Measurements from ENCODE around the gene POGLUT2. TPM values are rescaled to one million over a fixed set of nuclear protein-coding genes. Genes with fewer than 3 reads are reported as not detected.
"Not testable (repeated sequence)": the region's sequence is repeated elsewhere in the genome, so short reads cannot be mapped to it uniquely, and the experiment has no call there.

Gene POGLUT2
- total RNA-seq, 2 donors from 2014 or later = 3.9 to 4.4 TPM

GRCh38 chr13:102788683-102789082 is 10.1 kb downstream of the POGLUT2 start:
- Histone ChIP-seq H3K36me3 (peaks cover 21% of the 10 kb centered on the region), H3K4me1 (no peaks in the 10 kb centered on the region), H3K27ac (no peak overlapping the region), H3K9me3 (no peaks in the 10 kb centered on the region), H3K4me3 (no peak overlapping the region), H3K27me3 (no peaks in the 10 kb centered on the region)
- no peak for DNase-seq (ENCODE audit: low spot score)
- no peak for TF ChIP-seq CTCF (IDR thresholded peaks at IDR 0.05)

- Histone ChIP-seq H3K36me3 (peaks cover 9% of the 10 kb centered on the region), H3K4me1 (no peaks in the 10 kb centered on the region), H3K27me3 (no peaks in the 10 kb centered on the region), H3K27ac (peak overlapping the region; percentile 37 to 48), H3K4me3 (no peak overlapping the region), H3K9me3 (no peaks in the 10 kb centered on the region)
- TF ChIP-seq CTCF (IDR thresholded peaks at IDR 0.05) = no peak
- no peak for DNase-seq (ENCODE audit: low spot score)
Observed at GRCh38 chr13:102784483-102784882, 14.3 kb downstream of the POGLUT2 start.

GRCh38 chr13:102781591-102781990 is 17.2 kb downstream of the POGLUT2 start:
- no peak overlapping the region for H3K27ac ChIP-seq
- DNase-seq (ENCODE audit: low spot score) = no peak
- H3K4me1 ChIP-seq = no peaks in the 10 kb centered on the region
- TF ChIP-seq CTCF (IDR thresholded peaks at IDR 0.05) = no peak
- no peaks in the 10 kb centered on the region for H3K36me3 ChIP-seq
- no peaks in the 10 kb centered on the region for H3K27me3 ChIP-seq
- no peaks in the 10 kb centered on the region for H3K9me3 ChIP-seq
- H3K4me3 ChIP-seq = no peak overlapping the region

GRCh38 chr13:102780656-102781055 is 18.1 kb downstream of the POGLUT2 start:
- not testable (repeated sequence) for H3K27me3 ChIP-seq; DNase-seq (ENCODE audit: low spot score); H3K36me3 ChIP-seq; H3K27ac ChIP-seq; H3K4me1 ChIP-seq; H3K4me3 ChIP-seq; H3K9me3 ChIP-seq

- Histone ChIP-seq H3K27me3 (no peaks in the 10 kb centered on the region), H3K27ac (no peak overlapping the region), H3K9me3 (no peaks in the 10 kb centered on the region), H3K36me3 (no peaks in the 10 kb centered on the region), H3K4me3 (no peak overlapping the region), H3K4me1 (no peaks in the 10 kb centered on the region)
- no peak for DNase-seq (ENCODE audit: low spot score)
- no peak for TF ChIP-seq CTCF (IDR thresholded peaks at IDR 0.05)
Observed at GRCh38 chr13:102779436-102780159, 19.2 kb downstream of the POGLUT2 start.

GRCh38 chr13:102777736-102778135 is 21.0 kb downstream of the POGLUT2 start:
- H3K27ac ChIP-seq = no peak overlapping the region
- no peaks in the 10 kb centered on the region for H3K9me3 ChIP-seq
- no peaks in the 10 kb centered on the region for H3K36me3 ChIP-seq
- H3K4me1 ChIP-seq = peaks cover 0 to 5% of the 10 kb centered on the region in 2 donors
- H3K4me3 ChIP-seq = no peak overlapping the region
- DNase-seq (ENCODE audit: low spot score) = no peak
- no peaks in the 10 kb centered on the region for H3K27me3 ChIP-seq
- TF ChIP-seq CTCF (IDR thresholded peaks at IDR 0.05) = no peak
